Measurements from ENCODE around the gene NTSR2. TPM values are rescaled to one million over a fixed set of nuclear protein-coding genes. Genes with fewer than 3 reads are reported as not detected.

Gene NTSR2
- total and polyA plus RNA-seq, 9 donors = 0.33 to 3.8 (median 0.97) TPM; not detected in 2

DNA sequence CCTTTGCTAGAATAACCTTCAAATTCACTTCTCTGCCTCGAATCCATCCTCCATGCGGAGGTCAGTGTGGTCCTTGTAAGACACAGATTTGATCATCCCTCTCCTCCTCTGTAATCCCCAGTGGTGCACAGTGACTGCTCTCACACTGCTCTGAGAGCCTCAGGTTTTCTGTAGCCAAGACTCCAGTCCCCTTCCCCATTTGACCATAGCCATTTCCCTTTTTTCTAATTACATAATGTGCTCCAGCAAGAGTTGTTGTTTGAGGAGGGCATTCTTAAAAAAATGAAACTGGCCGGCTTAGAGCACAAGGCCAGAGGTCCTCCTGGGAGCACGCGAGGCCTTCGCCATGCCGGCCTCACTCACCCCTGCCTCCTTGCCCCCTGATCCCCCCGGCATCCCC is 41.8 kb upstream of the NTSR2 start:
- Histone ChIP-seq H3K27ac (peak overlapping the region in 1 of 2 donors; percentile 60), H3K36me3 (no peaks in the 10 kb centered on the region), H3K4me3 (no peak overlapping the region), H3K9me3 (no peaks in the 10 kb centered on the region), H3K4me1 (ENCODE audit: insufficient read depth) (peaks cover 12% of the 10 kb centered on the region), H3K27me3 (no peaks in the 10 kb centered on the region)
- TF ChIP-seq, protein P1, sequence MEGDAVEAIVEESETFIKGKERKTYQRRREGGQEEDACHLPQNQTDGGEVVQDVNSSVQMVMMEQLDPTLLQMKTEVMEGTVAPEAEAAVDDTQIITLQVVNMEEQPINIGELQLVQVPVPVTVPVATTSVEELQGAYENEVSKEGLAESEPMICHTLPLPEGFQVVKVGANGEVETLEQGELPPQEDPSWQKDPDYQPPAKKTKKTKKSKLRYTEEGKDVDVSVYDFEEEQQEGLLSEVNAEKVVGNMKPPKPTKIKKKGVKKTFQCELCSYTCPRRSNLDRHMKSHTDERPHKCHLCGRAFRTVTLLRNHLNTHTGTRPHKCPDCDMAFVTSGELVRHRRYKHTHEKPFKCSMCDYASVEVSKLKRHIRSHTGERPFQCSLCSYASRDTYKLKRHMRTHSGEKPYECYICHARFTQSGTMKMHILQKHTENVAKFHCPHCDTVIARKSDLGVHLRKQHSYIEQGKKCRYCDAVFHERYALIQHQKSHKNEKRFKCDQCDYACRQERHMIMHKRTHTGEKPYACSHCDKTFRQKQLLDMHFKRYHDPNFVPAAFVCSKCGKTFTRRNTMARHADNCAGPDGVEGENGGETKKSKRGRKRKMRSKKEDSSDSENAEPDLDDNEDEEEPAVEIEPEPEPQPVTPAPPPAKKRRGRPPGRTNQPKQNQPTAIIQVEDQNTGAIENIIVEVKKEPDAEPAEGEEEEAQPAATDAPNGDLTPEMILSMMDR (IDR thresholded peaks at IDR 0.05) = no peak
- TF ChIP-seq POLR2A (IDR thresholded peaks at IDR 0.05) = no peak
- no peak for TF ChIP-seq EP300 (IDR thresholded peaks at IDR 0.05)
- WGBS, 3 donors = 78 to 81% (median 79%) methylated on average over 8 of the region's 8 CpGs
- DNase-seq = no peak
- intact Hi-C loops (cut with DNase I) = no loop called here

DNA sequence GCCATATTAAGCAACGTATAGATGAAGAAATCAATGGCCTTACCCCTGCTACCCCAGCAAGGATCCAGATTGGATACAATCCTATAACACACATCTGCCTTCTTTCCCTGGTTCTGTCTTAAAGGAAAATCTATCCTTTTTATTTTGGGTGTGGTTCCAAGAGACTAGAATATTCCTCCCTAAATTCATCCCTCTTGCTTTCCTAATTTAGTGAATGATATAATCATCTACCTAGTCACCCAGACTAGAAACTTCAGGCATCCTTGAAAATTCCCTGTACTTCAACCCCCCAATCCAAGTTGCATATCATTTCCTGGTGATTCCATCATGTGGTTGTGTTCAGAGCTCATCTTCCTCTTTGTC is 41.3 kb upstream of the NTSR2 start:
- Histone ChIP-seq H3K4me1 (ENCODE audit: insufficient read depth) (peaks cover 12% of the 10 kb centered on the region), H3K36me3 (no peaks in the 10 kb centered on the region), H3K27ac (peak overlapping the region in 1 of 2 donors; percentile 60), H3K9me3 (no peaks in the 10 kb centered on the region), H3K27me3 (no peaks in the 10 kb centered on the region), H3K4me3 (no peak overlapping the region)
- TF ChIP-seq, protein P1 (IDR thresholded peaks at IDR 0.05) = no peak
- TF ChIP-seq POLR2A (IDR thresholded peaks at IDR 0.05) = no peak
- TF ChIP-seq EP300 (IDR thresholded peaks at IDR 0.05) = no peak
- intact Hi-C loops (cut with DNase I) = no loop called here
- DNase-seq = no peak
- 57 to 79% (median 70%) methylated on average over 1 of the region's 1 CpG for WGBS, 3 donors

DNA sequence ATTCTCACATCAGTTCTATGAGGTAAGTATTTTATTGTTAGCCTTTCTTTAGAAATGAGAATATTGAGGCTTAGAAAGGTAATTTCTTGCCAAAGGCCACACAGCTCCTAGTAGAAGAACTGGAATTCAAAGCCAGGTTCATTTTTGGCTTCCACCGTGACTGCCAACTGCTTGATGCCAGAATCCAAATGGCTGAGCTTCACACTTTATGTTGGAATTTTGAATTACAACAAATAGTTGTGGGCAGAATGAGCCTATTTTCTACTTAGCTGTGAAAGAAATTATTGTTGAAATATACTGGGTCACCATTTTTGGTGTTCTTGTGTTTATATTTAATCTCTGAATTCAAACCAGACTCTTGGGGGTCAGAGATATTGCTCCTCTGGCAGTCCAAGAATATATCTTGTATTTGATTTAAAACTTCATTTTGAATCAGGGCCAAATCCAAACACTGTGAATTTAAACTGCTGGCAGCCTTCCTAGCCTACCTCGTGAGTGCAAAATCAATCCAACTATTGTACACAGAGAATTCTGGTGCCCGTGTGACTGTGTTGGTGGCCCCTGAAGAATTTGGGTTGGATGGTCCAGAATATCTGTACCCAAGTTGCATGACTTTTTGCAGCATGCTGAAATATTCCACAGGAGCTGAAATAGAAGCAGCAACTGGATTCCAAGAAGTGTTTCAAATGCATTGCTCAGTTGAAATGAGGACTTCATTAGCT is 40.8 kb upstream of the NTSR2 start:
- H3K27ac ChIP-seq = peak overlapping the region in 1 of 2 donors; percentile 60
- no peaks in the 10 kb centered on the region for H3K36me3 ChIP-seq
- WGBS, 3 donors = 1 to 7% (median 3%) methylated on average over 3 of the region's 3 CpGs
- intact Hi-C loops (cut with DNase I) = no loop called here
- H3K27me3 ChIP-seq = no peaks in the 10 kb centered on the region
- DNase-seq = no peak
- H3K4me3 ChIP-seq = no peak overlapping the region
- TF ChIP-seq POLR2A (IDR thresholded peaks at IDR 0.05) = no peak
- TF ChIP-seq, protein P1 (IDR thresholded peaks at IDR 0.05) = no peak
- TF ChIP-seq EP300 (IDR thresholded peaks at IDR 0.05) = no peak
- no peaks in the 10 kb centered on the region for H3K9me3 ChIP-seq
- peaks cover 12% of the 10 kb centered on the region for H3K4me1 ChIP-seq (ENCODE audit: insufficient read depth)

DNA sequence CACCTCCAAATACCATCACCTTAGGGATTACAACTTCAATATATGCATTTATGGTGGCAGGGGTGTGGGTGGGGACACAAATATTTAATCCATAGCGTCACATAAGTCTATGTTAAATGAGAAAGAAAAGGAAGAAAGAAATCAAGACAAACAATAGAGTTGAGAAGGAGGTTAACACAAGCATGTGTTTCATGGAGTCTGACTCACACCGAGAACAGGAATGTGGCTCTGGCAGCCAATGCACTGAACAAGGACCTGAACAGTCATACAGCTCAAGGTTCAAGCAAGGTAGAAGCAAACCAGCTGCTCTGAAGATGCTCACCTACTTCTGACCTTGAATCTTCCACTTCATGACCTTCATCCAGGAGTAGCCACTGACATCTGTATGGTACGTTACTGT is 40.2 kb upstream of the NTSR2 start:
- Histone ChIP-seq H3K4me1 (ENCODE audit: insufficient read depth) (peaks cover 12% of the 10 kb centered on the region), H3K27ac (peak overlapping the region in 1 of 2 donors; percentile 60), H3K27me3 (no peaks in the 10 kb centered on the region), H3K4me3 (no peak overlapping the region), H3K36me3 (no peaks in the 10 kb centered on the region), H3K9me3 (no peaks in the 10 kb centered on the region)
- no peak for TF ChIP-seq EP300 (IDR thresholded peaks at IDR 0.05)
- no peak for TF ChIP-seq POLR2A (IDR thresholded peaks at IDR 0.05)
- TF ChIP-seq, protein P1 (IDR thresholded peaks at IDR 0.05) = no peak
- 11 to 17% (median 17%) methylated on average over 3 of the region's 3 CpGs for WGBS, 3 donors
- peak in 2 of 5 donors; percentile 60 to 70 for DNase-seq
- intact Hi-C loops (cut with DNase I) = no loop called here

Measured in ovary (tissue), 9 donors.